Spleen (tissue), 11 donors: ENCODE results near the gene DTNBP1. TPM values are rescaled to one million over a fixed set of nuclear protein-coding genes. Genes with fewer than 3 reads are reported as not detected.
A peak's percentile ranks its signal among the peaks of the same experiment; 100 is the strongest.

Experiments
- DNase-seq: peaks from one replicate; pipeline ENCODE4 v3.0.0-alpha.2; 2020
- H3K27ac ChIP-seq, 8 donors: fragments of 200-600 bp; sonication (generic) in 7 of 8; 1 replicate in 4 of 8; 2 replicates in 4 of 8; pipeline versions ENCODE4 v1.5.0 to v1.8.0; 2016 to 2021; ENCODE audit warnings: inconsistent platforms in 4 of 8, mild to moderate bottlenecking in 4 of 8, moderate library complexity in 1 of 8
- H3K27me3 ChIP-seq, 7 donors: fragments of 200-600 bp; sonication (generic) in 6 of 7; replicated peaks in 1 of 7; 1 replicate in 4 of 7; 2 replicates in 3 of 7; pipeline versions ENCODE4 v1.5.0 to v1.8.0; 2016 to 2021; ENCODE audit warnings: inconsistent platforms in 3 of 7, mild to moderate bottlenecking in 1 of 7
- H3K36me3 ChIP-seq, 6 donors: fragments of 200-600 bp; sonication (generic) in 5 of 6; 1 replicate in 4 of 6; 2 replicates in 2 of 6; pipeline versions ENCODE4 v1.5.0 to v1.8.0; 2016 to 2021; ENCODE audit warnings: inconsistent platforms in 2 of 6
- H3K4me1 ChIP-seq, 6 donors: fragments of 200-600 bp; sonication (generic) in 5 of 6; 1 replicate in 3 of 6; 2 replicates in 3 of 6; pipeline versions ENCODE4 v1.5.0 to v1.8.0; 2016 to 2021; ENCODE audit warnings: inconsistent platforms in 3 of 6
- H3K4me3 ChIP-seq, 8 donors: fragments of 200-600 bp; sonication (generic) in 7 of 8; 1 replicate in 4 of 8; 2 replicates in 4 of 8; pipeline versions ENCODE4 v1.5.0 to v1.8.0; 2016 to 2021; ENCODE audit warnings: inconsistent platforms in 4 of 8, mild to moderate bottlenecking in 4 of 8, moderate library complexity in 2 of 8
- H3K9me3 ChIP-seq, 8 donors: fragments of 200-600 bp; sonication (generic) in 7 of 8; 1 replicate in 4 of 8; 2 replicates in 4 of 8; pipeline versions ENCODE4 v1.5.0 to v1.8.0; 2016 to 2021; ENCODE audit warnings: inconsistent platforms in 4 of 8
- POLR2A ChIP-seq, 3 donors: fragments of 450-650 bp; IDR thresholded peaks; one replicate each; pipeline ENCODE4 v1.5.1; 2017; ENCODE audit warnings: antibody characterized with exemption in 3 of 3, mild to moderate bottlenecking in 1 of 3
- POLR2AphosphoS5 ChIP-seq, 3 donors: sonication (generic); formaldehyde crosslinking; IDR thresholded peaks; one replicate each; pipeline ENCODE4 v1.5.1; 2017; ENCODE audit warnings: antibody characterized with exemption in 3 of 3
- WGBS, 5 donors: extraction: QIAGEN DNeasy Blood & Tissue Kit in 3 of 5; methylation state at CpG; one replicate each; pipeline versions ENCODE4 v1.1.5 to v1.1.7; 2013 to 2018; 5-methylcytosine and 5-hydroxymethylcytosine counted together
- intact Hi-C: fragments of 100-400 bp; cut with DNase I; formaldehyde crosslinking; loops from one replicate; pipeline ENCODE4 v1.15.0; 2023; ENCODE audit warnings: low total_unique reads
- polyA plus RNA-seq, 3 donors: library from polyadenylated mRNA; stranded (reverse); fragments of 200-250 nt; gene quantifications; one replicate each; pipeline ENCODE4 v1.2.1, GENCODE V29; 2013
- total RNA-seq, 7 donors: library from RNA; depleted of rRNA in 3 of 7; stranded (reverse); fragments of >200 nt in 3 of 7; fragmentation: NEBNext Ultra II Directional in 4 of 7; extraction: Animal tissue kit (Norgen Biotek cat#: 25700) in 4 of 7; gene quantifications; one replicate each; pipeline versions ENCODE4 v1.1.0 to v1.2.1, GENCODE V29; 2016 to 2021
- TF ChIP-seq, protein P1 (sequence below), 11 experiments: fragments of 200-600 bp in 7 of 11; fragments of 450-650 bp in 4 of 11; sonication (generic) in 4 of 11; IDR thresholded peaks in 8 of 11; conservative IDR thresholded peaks in 3 of 11; 1 replicate in 7 of 11; 2 replicates in 4 of 11; pipeline versions ENCODE4 v1.4.0 to v1.8.0; 2016 to 2021; ENCODE audit warnings: antibody characterized with exemption in 11 of 11, inconsistent platforms in 4 of 11, mild to moderate bottlenecking in 1 of 11
- donor health status: healthy with polysubstance abuse.
- donor health status: DM: no; HTN: no; CAD: no; lungs with moderate emphysema.
- donor health status: DM: no; HTN: no; CAD: no.
- donor health status: Bipolar disorder and iron deficiency.
- donor health status: healthy.
- donor health status: DM: no; HTN: no; CAD: no.
- donor health status: DM: yes; HTN: yes; CAD: no.

The DTNBP1 gene
- total and polyA plus RNA-seq, 10 donors: 14.2 to 42.2 (median 32.3) TPM

DNA sequence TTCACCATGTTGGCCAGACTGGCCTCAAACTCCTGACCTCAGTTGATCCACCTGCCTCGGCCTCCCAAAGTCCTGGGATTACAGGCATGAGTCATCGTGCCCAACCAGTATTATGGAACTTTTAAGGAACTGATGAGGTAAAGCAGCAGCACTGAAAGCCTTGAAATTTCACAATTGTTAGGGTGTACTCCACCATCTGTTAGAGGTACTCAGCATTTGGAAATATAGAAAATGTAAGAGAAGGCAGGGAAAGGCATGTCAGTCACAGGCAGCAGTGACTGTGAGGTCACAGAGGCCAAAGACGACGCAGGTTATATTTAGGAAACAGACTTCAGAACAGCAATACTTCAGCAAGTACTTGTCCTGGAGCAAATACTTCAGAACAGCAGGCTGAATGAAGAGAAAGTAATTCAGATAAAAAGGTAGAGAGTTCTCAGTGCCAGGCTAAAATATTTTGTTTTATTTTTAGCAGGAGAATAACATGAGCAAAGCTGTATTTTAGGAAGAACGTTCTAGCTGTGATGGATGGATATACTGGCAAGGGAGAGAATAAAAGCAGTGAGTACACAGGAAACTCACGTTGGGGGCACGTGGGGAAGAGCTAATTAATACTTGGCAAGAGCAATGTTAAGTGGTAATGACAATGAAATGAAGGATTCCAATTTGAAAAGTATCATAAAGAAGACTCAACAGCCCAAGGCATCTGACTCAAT, 67.2 kb downstream of the DTNBP1 start:
- H3K27ac ChIP-seq: peak overlapping the region in 2 of 8 donors; percentile 10 to 19
- DNase-seq: no peak

DNA sequence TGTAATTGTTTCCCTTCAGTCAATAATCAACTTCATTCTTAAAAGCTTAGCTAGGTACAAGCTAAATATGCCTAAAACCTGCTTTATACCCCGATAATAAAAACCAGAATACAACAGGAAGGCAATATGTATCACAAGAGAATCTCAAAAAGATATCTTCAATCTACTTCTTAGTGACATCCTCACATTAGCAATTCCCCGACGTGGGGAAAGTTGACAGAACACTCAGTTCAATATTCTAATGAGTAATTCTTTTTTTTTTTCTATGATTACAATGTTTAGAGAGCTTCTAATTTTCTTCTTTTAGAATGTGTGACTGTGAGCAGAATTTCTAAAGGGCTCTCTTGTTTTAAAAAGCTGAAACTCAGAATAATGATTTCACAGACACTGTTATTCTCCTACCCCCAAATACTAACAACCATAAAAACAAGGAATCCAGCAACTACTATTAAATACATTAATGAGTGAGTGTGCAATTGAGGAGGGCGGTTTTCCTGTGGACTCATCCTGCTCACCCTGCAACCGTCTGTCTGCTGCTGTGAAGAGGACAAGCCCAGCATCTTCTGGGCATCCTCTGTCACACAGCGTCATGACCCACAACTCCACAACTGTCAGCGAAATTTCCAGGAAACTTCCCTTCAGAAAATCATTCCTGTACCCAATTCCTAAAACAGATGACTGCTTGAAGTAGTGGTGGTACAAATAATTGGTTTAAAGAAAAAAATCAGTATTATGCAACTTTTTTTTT, 68.1 kb downstream of the DTNBP1 start:
- Histone ChIP-seq H3K9me3 (no peaks in the 10 kb centered on the region), H3K4me1 (peaks cover 0 to 52% (median 15%) of the 10 kb centered on the region in 6 donors), H3K36me3 (no peaks in the 10 kb centered on the region), H3K27ac (no peak overlapping the region), H3K27me3 (no peaks in the 10 kb centered on the region), H3K4me3 (no peak overlapping the region)
- intact Hi-C loops: no loop called here
- no peak for DNase-seq
- 64 to 89% (median 71%) methylated on average over 7 of the region's 7 CpGs for WGBS, 5 donors
- TF ChIP-seq, protein P1, sequence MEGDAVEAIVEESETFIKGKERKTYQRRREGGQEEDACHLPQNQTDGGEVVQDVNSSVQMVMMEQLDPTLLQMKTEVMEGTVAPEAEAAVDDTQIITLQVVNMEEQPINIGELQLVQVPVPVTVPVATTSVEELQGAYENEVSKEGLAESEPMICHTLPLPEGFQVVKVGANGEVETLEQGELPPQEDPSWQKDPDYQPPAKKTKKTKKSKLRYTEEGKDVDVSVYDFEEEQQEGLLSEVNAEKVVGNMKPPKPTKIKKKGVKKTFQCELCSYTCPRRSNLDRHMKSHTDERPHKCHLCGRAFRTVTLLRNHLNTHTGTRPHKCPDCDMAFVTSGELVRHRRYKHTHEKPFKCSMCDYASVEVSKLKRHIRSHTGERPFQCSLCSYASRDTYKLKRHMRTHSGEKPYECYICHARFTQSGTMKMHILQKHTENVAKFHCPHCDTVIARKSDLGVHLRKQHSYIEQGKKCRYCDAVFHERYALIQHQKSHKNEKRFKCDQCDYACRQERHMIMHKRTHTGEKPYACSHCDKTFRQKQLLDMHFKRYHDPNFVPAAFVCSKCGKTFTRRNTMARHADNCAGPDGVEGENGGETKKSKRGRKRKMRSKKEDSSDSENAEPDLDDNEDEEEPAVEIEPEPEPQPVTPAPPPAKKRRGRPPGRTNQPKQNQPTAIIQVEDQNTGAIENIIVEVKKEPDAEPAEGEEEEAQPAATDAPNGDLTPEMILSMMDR (IDR thresholded peaks at IDR 0.05 in 8 of 11, conservative IDR thresholded peaks at IDR 0.05 in 3 of 11): no peak
- TF ChIP-seq POLR2A (IDR thresholded peaks at IDR 0.05): no peak
- no peak for TF ChIP-seq POLR2AphosphoS5 (IDR thresholded peaks at IDR 0.05)

More for the DNA sequence above, 67.2 kb downstream of the DTNBP1 start:
- Histone ChIP-seq H3K36me3 (peaks cover 0 to 4% (median 0%) of the 10 kb centered on the region in 6 donors), H3K4me1 (peaks cover 0 to 52% (median 15%) of the 10 kb centered on the region in 6 donors), H3K27me3 (no peaks in the 10 kb centered on the region), H3K4me3 (no peak overlapping the region), H3K9me3 (no peaks in the 10 kb centered on the region)
- whole genome bisulfite sequencing, 5 donors: 44 to 74% (median 55%) methylated on average over 7 of the region's 7 CpGs
- TF ChIP-seq POLR2A (IDR thresholded peaks at IDR 0.05): no peak
- TF ChIP-seq, protein P1 (IDR thresholded peaks at IDR 0.05 in 8 of 11, conservative IDR thresholded peaks at IDR 0.05 in 3 of 11): no peak
- no peak for TF ChIP-seq POLR2AphosphoS5 (IDR thresholded peaks at IDR 0.05)
- intact Hi-C loops: no loop called here

DNA sequence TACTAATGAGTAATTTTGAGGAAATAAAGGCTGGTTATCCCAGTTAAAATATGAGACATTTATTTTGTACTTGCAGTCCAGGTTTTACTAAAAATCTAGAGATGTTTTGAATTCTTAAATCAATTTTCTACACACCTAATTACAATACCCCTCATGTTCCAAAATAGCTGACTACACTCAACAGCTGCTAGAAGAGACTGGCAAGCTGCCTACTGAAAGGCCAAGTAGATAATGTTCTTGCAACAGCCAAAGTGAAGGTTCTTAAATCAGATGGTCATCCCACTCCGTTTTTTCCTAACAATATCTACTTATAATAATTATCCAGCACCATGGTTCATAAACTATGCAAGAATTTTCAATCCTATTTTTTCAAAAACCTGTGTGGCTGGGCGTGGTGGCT, 69.0 kb downstream of the DTNBP1 start:
- H3K27ac ChIP-seq: no peak overlapping the region
- no peak overlapping the region for H3K4me3 ChIP-seq
- 84 to 91% (median 88%) methylated on average over 2 of the region's 2 CpGs for WGBS, 5 donors
- no peak for DNase-seq
- no peaks in the 10 kb centered on the region for H3K27me3 ChIP-seq
- TF ChIP-seq POLR2A (IDR thresholded peaks at IDR 0.05): no peak
- no peak for TF ChIP-seq POLR2AphosphoS5 (IDR thresholded peaks at IDR 0.05)
- TF ChIP-seq, protein P1 (IDR thresholded peaks at IDR 0.05 in 8 of 11, conservative IDR thresholded peaks at IDR 0.05 in 3 of 11): no peak
- H3K9me3 ChIP-seq: no peaks in the 10 kb centered on the region
- H3K36me3 ChIP-seq: no peaks in the 10 kb centered on the region
- intact Hi-C loops: no loop called here
- peaks cover 0 to 52% (median 15%) of the 10 kb centered on the region in 6 donors for H3K4me1 ChIP-seq

DNA sequence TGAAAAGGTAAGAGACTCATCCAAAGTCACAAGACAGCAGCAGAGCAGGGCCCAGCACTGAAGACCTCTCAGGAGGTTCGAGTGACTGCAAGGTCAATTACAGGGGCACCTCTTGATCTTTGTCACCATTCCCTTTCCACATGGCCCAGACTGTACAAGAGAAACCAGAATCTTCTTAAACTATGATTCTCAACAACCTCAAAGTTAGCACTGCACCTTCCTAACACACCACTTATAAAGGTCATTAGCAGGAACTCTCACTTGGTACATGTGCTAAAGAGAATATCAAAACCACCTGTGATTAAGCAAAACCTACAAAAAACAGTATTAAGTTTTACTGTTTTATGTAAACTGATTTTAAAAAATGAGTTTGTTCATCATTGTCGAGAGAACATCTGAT, 70.2 kb downstream of the DTNBP1 start:
- no peaks in the 10 kb centered on the region for H3K9me3 ChIP-seq
- TF ChIP-seq POLR2AphosphoS5 (IDR thresholded peaks at IDR 0.05) (no peak), POLR2A (IDR thresholded peaks at IDR 0.05) (no peak)
- TF ChIP-seq, protein P1 (IDR thresholded peaks at IDR 0.05 in 8 of 11, conservative IDR thresholded peaks at IDR 0.05 in 3 of 11): no peak
- WGBS, 5 donors: 52 to 76% (median 65%) methylated on average over 2 of the region's 2 CpGs
- no peak for DNase-seq
- intact Hi-C loops: no loop called here
- H3K36me3 ChIP-seq: no peaks in the 10 kb centered on the region
- H3K4me3 ChIP-seq: no peak overlapping the region
- H3K27me3 ChIP-seq: no peaks in the 10 kb centered on the region
- H3K27ac ChIP-seq: no peak overlapping the region
- peaks cover 0 to 52% (median 15%) of the 10 kb centered on the region in 6 donors for H3K4me1 ChIP-seq
